Endothelial cell of umbilical vein (primary cell): ENCODE measurements around the gene SORCS2. TPM values are rescaled to one million over a fixed set of nuclear protein-coding genes. Genes with fewer than 3 reads are reported as not detected.

Experiments used
- BruUV-seq: library from RNA; stranded (reverse); fragments of 400-500 nt; replicated peaks from 2 replicates; lab custom pipeline; 2021; lab: Mats Ljungman, UMichigan
- CTCF ChIA-PET: fragments of 300-600, 350-600 bp; sonication (Branson Sonifier 250); formaldehyde crosslinking; loops from one replicate; lab custom pipeline; 2021; ENCODE audit warnings: antibody characterized with exemption, inconsistent platforms; lab: Charles Lee
- POLR2A ChIA-PET: fragments of 300-600, 350-600 bp; sonication (Branson Sonifier 250); formaldehyde crosslinking; loops from one replicate; lab custom pipeline; 2021; ENCODE audit warnings: antibody characterized with exemption, inconsistent platforms; lab: Charles Lee
- DNase-seq: peaks from one replicate; pipeline ENCODE4 v3.0.0-alpha.2; 2011; ENCODE audit warnings: low read depth, low spot score
- FAIRE-seq: peaks from 2 replicates; lab custom pipeline; 2011; peaks lifted over from hg19 to GRCh38; lab: Jason Lieb, UNC
- H2AFZ ChIP-seq: 2 replicates; pipeline ENCODE4 v1.6.0; 2012; ENCODE audit warnings: low read depth, low read length, control low read depth, inconsistent platforms
- H3K27ac ChIP-seq: 2 replicates; pipeline ENCODE4 v1.5.1; 2011; ENCODE audit warnings: low read depth, mild to moderate bottlenecking, control low read depth, low read length, moderate library complexity; ENCODE audit not compliant: insufficient read depth
- H3K27me3 ChIP-seq, 2 experiments: 2 replicates each; pipeline versions ENCODE4 v1.6.0 to v1.6.1; 2011; ENCODE audit warnings: low read length in 2 of 2, mixed read lengths in 1 of 2; ENCODE audit not compliant: control insufficient read depth in 2 of 2, insufficient read depth in 2 of 2
- H3K36me3 ChIP-seq, 2 experiments: 2 replicates in 1 of 2; 3 replicates in 1 of 2; pipeline ENCODE4 v1.5.1; 2011; ENCODE audit warnings: low read length in 2 of 2, mild to moderate bottlenecking in 1 of 2, moderate library complexity in 1 of 2; ENCODE audit not compliant: control insufficient read depth in 2 of 2, insufficient read depth in 2 of 2; ENCODE audit errors: extremely low read depth in 1 of 2
- H3K4me1 ChIP-seq: 3 replicates; pipeline ENCODE4 v1.5.1; 2011; ENCODE audit warnings: mild to moderate bottlenecking, low read length; ENCODE audit not compliant: control insufficient read depth, insufficient read depth; ENCODE audit errors: extremely low read depth
- H3K4me2 ChIP-seq: 2 replicates; pipeline ENCODE4 v1.6.1; 2011; ENCODE audit warnings: low read length, control low read depth, mixed read lengths; ENCODE audit not compliant: insufficient read depth
- H3K4me3 ChIP-seq, 3 experiments: fragments of 200-600 bp in 1 of 3; sonication (generic), shearing (Covaris generic) in 1 of 3; replicated peaks in 1 of 3; 2 replicates each; pipeline ENCODE4 v1.5.1; 2011 to 2016; ENCODE audit warnings: control low read depth in 3 of 3, low read length in 3 of 3, mild to moderate bottlenecking in 2 of 3, inconsistent platforms in 1 of 3, low read depth in 1 of 3, moderate library complexity in 1 of 3; ENCODE audit not compliant: insufficient read depth in 1 of 3
- H3K79me2 ChIP-seq: 2 replicates; pipeline ENCODE4 v1.6.0; 2012; ENCODE audit warnings: low read length, inconsistent platforms; ENCODE audit not compliant: control insufficient read depth, insufficient read depth
- H3K9ac ChIP-seq: replicated peaks from 2 replicates; pipeline ENCODE3; 2011; ENCODE audit warnings: low read length, control low read depth; ENCODE audit not compliant: insufficient read depth; ENCODE audit errors: extremely low read depth
- H3K9me1 ChIP-seq: replicated peaks from 3 replicates; pipeline ENCODE4 v1.6.0; 2011; ENCODE audit warnings: mild to moderate bottlenecking, low read length; ENCODE audit not compliant: control insufficient read depth, insufficient read depth; ENCODE audit errors: extremely low read depth
- H3K9me3 ChIP-seq: replicated peaks from 2 replicates; pipeline ENCODE4 v1.5.1; 2012; ENCODE audit warnings: low read length, inconsistent platforms; ENCODE audit not compliant: control insufficient read depth, insufficient read depth
- H4K20me1 ChIP-seq: replicated peaks from 2 replicates; pipeline ENCODE3; 2011; ENCODE audit warnings: mild to moderate bottlenecking, low read length; ENCODE audit not compliant: control insufficient read depth, insufficient read depth; ENCODE audit errors: extremely low read depth
- EZH2 ChIP-seq: IDR thresholded peaks from 2 replicates; pipeline ENCODE4 v1.6.1; 2012; ENCODE audit warnings: borderline replicate concordance, low read depth, mild to moderate bottlenecking, moderate library complexity, low read length, inconsistent platforms; ENCODE audit not compliant: severe bottlenecking
- FOS ChIP-seq: IDR thresholded peaks from 2 replicates; pipeline ENCODE4 v1.6.1; 2011; ENCODE audit warnings: mild to moderate bottlenecking, low read length, moderate library complexity, borderline replicate concordance; ENCODE audit not compliant: insufficient read depth
- GATA2 ChIP-seq: IDR thresholded peaks from 2 replicates; pipeline ENCODE4 v1.7.0; 2011; ENCODE audit warnings: low read depth, mild to moderate bottlenecking, moderate library complexity, mixed read lengths, low read length; ENCODE audit not compliant: insufficient read length, insufficient read depth
- JUN ChIP-seq: IDR thresholded peaks from 2 replicates; pipeline ENCODE4 v1.6.1; 2011; ENCODE audit warnings: borderline replicate concordance, low read depth; ENCODE audit not compliant: insufficient read length, insufficient read depth
- MYC ChIP-seq: IDR thresholded peaks from one replicate; pipeline ENCODE4 v1.6.1; 2011; ENCODE audit warnings: mild to moderate bottlenecking, low read depth, low read length
- POLR2A ChIP-seq: IDR thresholded peaks from 2 replicates; pipeline ENCODE4 v1.6.1; 2012; ENCODE audit warnings: low read depth, mild to moderate bottlenecking, control low read depth, low read length
- POLR2AphosphoS5 ChIP-seq: IDR thresholded peaks from 2 replicates; pipeline ENCODE4 v1.6.1; 2012; ENCODE audit warnings: low read depth, mild to moderate bottlenecking, control low read depth, low read length, moderate library complexity; ENCODE audit not compliant: insufficient read depth
- dilution Hi-C: fragments of 300-500 bp; cut with MboI; formaldehyde crosslinking; loops from one replicate; pipeline ENCODE4 v1.15.0; 2019; ENCODE audit warnings: low sequenced_read_pairs; ENCODE audit not compliant: extremely low pct_ligation_motif_present
- intact Hi-C: fragments of 100-400 bp; cut with micrococcal nuclease; formaldehyde crosslinking; loops from one replicate; pipeline ENCODE4 v1.10.0; 2022
- polyA plus RNA-seq, 4 experiments: library from polyadenylated mRNA; depleted of rRNA in 3 of 4; stranded (reverse) in 3 of 4; unstranded in 1 of 4; fragments of >200 nt; gene quantifications; 2 replicates each; pipeline versions ENCODE4 v1.2.1 to v1.2.3, GENCODE V29; 2011 to 2012; ENCODE audit warnings: missing spikeins in 1 of 4
- total RNA-seq: library from RNA; stranded (reverse); gene quantifications from 2 replicates; pipeline ENCODE4 v1.2.3, GENCODE V29; 2021
- TF ChIP-seq, protein P1 (sequence below), 2 donors: IDR thresholded peaks; 1 replicate in 1 of 2; 2 replicates in 1 of 2; pipeline ENCODE4 v1.5.1; 2011; ENCODE audit warnings: low read length in 2 of 2, mild to moderate bottlenecking in 2 of 2, moderate library complexity in 2 of 2, control low read depth in 1 of 2, inconsistent platforms in 1 of 2, low read depth in 1 of 2; ENCODE audit not compliant: insufficient read depth in 1 of 2; ENCODE audit errors: extremely low read depth in 1 of 2
- TF ChIP-seq, protein P2 (sequence below): IDR thresholded peaks from 2 replicates; pipeline ENCODE4 v1.6.1; 2011; ENCODE audit not compliant: insufficient read depth, insufficient read length

SORCS2 gene
- total and polyA plus RNA-seq, 2 donors (not counting 3 experiments of a cell fraction or from before 2014, with no cell fraction given) = not detected

DNA sequence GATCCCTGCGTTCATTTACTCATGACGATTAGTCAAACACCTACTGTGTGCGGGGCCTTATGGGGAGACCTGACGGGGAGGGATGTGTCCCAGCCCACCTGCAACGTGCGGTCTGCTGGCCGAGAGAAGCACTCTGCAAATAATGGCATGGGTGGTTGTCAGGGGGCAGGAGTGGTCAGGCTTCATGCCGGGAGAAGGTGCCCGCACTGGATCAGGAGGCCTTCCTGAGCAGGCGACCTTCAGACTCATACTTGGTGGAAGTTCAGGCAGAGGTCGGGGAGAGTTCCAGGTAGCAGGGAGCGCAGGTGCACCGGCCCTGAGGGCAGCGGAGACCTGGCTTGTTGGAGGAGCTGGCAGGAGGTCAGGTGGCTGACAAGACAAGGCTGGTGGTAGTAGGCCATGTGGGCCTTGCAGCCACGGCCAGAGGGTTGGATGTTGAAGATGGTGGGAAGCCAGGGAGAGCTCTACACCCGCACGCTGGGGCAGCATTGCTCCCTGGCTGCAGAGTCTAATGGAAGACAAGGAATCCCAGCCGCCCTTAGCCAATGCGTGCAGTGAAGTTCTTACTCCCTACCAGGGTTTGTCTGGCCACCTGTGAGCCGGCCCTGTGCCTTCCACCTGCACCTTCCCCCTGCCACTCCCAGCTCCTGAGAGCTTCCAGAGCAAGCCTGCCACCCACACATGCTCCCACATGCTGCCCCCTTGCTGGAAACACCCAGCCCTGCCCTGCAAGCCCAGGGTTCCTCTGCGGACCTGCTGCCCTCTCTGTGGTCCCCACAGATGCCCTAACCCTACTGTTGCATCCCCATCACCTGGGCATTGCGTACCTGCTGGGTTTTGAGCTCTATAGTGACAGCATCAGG is 145.1 kb downstream of the SORCS2 start:
- TF ChIP-seq, protein P1, sequence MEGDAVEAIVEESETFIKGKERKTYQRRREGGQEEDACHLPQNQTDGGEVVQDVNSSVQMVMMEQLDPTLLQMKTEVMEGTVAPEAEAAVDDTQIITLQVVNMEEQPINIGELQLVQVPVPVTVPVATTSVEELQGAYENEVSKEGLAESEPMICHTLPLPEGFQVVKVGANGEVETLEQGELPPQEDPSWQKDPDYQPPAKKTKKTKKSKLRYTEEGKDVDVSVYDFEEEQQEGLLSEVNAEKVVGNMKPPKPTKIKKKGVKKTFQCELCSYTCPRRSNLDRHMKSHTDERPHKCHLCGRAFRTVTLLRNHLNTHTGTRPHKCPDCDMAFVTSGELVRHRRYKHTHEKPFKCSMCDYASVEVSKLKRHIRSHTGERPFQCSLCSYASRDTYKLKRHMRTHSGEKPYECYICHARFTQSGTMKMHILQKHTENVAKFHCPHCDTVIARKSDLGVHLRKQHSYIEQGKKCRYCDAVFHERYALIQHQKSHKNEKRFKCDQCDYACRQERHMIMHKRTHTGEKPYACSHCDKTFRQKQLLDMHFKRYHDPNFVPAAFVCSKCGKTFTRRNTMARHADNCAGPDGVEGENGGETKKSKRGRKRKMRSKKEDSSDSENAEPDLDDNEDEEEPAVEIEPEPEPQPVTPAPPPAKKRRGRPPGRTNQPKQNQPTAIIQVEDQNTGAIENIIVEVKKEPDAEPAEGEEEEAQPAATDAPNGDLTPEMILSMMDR (IDR thresholded peaks at IDR 0.05; ENCODE audit: extremely low read depth in 1 of 2, insufficient read depth in 1 of 2, low read depth in 1 of 2, low read length in 2 of 2) = no peak
- TF ChIP-seq FOS = no peak
- TF ChIP-seq POLR2AphosphoS5 = no peak
- FAIRE-seq (no peak), DNase-seq (no peak)
- H3K9ac ChIP-seq = no peak overlapping the region
- no peak overlapping the region for H3K4me3 ChIP-seq
- no peaks in the 10 kb centered on the region for H4K20me1 ChIP-seq
- H3K27ac ChIP-seq = no peak overlapping the region
- dilution Hi-C loops = no loop called here
- intact Hi-C loops = loop anchor here (5.0 kb wide), 1 partner anchor 380 kb away; no protein-coding TSS in a partner anchor
- POLR2A ChIA-PET = no interaction called here
- H3K4me1 ChIP-seq = no peaks in the 10 kb centered on the region
- no peaks in the 10 kb centered on the region for H3K27me3 ChIP-seq
- no peaks in the 10 kb centered on the region for H3K79me2 ChIP-seq
- no TSS peak for BruUV-seq
- no peak overlapping the region for H3K4me2 ChIP-seq
- no peak overlapping the region for H2AFZ ChIP-seq
- no peaks in the 10 kb centered on the region for H3K9me3 ChIP-seq
- CTCF ChIA-PET = interaction anchor here (1.8 kb wide), 2 partner anchors 9 to 20 kb away, joined by 4 to 5 read pairs; no protein-coding TSS in a partner anchor
- H3K9me1 ChIP-seq = no peaks in the 10 kb centered on the region
- no peaks in the 10 kb centered on the region for H3K36me3 ChIP-seq

DNA sequence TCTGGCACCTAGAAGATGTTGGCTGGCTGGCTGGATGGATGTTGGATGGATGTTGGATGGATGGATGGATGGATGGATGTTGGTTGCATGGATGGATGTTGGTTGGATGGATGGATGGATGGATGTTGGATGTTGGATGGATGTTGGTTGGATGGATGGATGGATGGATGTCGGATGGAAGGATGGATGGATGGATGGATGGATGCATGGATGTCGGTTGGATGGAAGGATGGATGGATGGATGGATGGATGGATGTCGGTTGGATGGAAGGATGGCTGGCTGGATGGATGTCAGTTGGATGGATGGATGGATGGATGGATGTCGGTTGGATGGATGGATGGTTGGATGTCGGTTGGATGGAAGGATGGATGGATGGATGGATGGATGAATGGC is 145.7 kb downstream of the SORCS2 start:
- CTCF ChIA-PET = interaction anchor here (1.8 kb wide), 1 partner anchor 9 kb away, joined by 4 read pairs; no protein-coding TSS in a partner anchor
- H3K4me1 ChIP-seq = no peaks in the 10 kb centered on the region
- H3K36me3 ChIP-seq = no peaks in the 10 kb centered on the region
- H3K4me2 ChIP-seq = no peak overlapping the region
- dilution Hi-C loops (no loop called here), intact Hi-C loops (loop anchor here (5.0 kb wide), 1 partner anchor 379 kb away; no protein-coding TSS in a partner anchor)
- no peak overlapping the region for H3K27ac ChIP-seq
- H4K20me1 ChIP-seq = no peaks in the 10 kb centered on the region
- FAIRE-seq (no peak), DNase-seq (no peak)
- H3K79me2 ChIP-seq = no peaks in the 10 kb centered on the region
- H3K9me1 ChIP-seq = no peaks in the 10 kb centered on the region
- H3K9me3 ChIP-seq = no peaks in the 10 kb centered on the region
- no TSS peak for BruUV-seq
- no peak overlapping the region for H3K9ac ChIP-seq
- no peak overlapping the region for H2AFZ ChIP-seq
- H3K4me3 ChIP-seq = no peak overlapping the region
- TF ChIP-seq EZH2 (no peak), POLR2A (no peak), JUN (no peak), GATA2 (no peak), FOS (no peak), MYC (no peak), POLR2AphosphoS5 (no peak)
- TF ChIP-seq, protein P2, sequence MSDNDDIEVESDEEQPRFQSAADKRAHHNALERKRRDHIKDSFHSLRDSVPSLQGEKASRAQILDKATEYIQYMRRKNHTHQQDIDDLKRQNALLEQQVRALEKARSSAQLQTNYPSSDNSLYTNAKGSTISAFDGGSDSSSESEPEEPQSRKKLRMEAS = no peak
- TF ChIP-seq, protein P1 (IDR thresholded peaks at IDR 0.05; ENCODE audit: extremely low read depth in 1 of 2, insufficient read depth in 1 of 2, low read depth in 1 of 2, low read length in 2 of 2) = no peak
- POLR2A ChIA-PET = no interaction called here
- H3K27me3 ChIP-seq = no peaks in the 10 kb centered on the region
